ENCODE measurements around the gene EIF4E2.

The EIF4E2 gene

GRCh38 chr2:232598293-232598692 lies 47.8 kb downstream of the EIF4E2 start:
- H3K4me3 ChIP-seq (ENCODE audit: low read length), result no peak overlapping the region
- no peak for TF ChIP-seq ZNF274 (IDR thresholded peaks at IDR 0.05; ENCODE audit: low read depth, low read length)

GRCh38 chr2:232600053-232600773 lies 49.7 kb downstream of the EIF4E2 start:
- TF ChIP-seq ZNF274 (IDR thresholded peaks at IDR 0.05; ENCODE audit: low read depth, low read length), result no peak
- H3K4me3 ChIP-seq (ENCODE audit: low read length), result no peak overlapping the region

- no peak overlapping the region for H3K4me3 ChIP-seq (ENCODE audit: low read length)
- no peak for TF ChIP-seq ZNF274 (IDR thresholded peaks at IDR 0.05; ENCODE audit: low read depth, low read length)
These were observed 52.8 kb downstream of the EIF4E2 start for GRCh38 chr2:232603283-232603682.

- TF ChIP-seq ZNF274 (IDR thresholded peaks at IDR 0.05; ENCODE audit: low read depth, low read length), result no peak
These were observed 54.0 kb downstream of the EIF4E2 start for GRCh38 chr2:232604535-232604934.

GRCh38 chr2:232607011-232607410 lies 56.5 kb downstream of the EIF4E2 start:
- no peak for TF ChIP-seq ZNF274 (IDR thresholded peaks at IDR 0.05; ENCODE audit: low read depth, low read length)
- H3K4me3 ChIP-seq (ENCODE audit: low read length), result no peak overlapping the region

More at GRCh38 chr2:232604535-232604934, 54.0 kb downstream of the EIF4E2 start:
- H3K4me3 ChIP-seq (ENCODE audit: low read length), result no peak overlapping the region

- no peak overlapping the region for H3K4me3 ChIP-seq (ENCODE audit: low read length)
- no peak for TF ChIP-seq ZNF274 (IDR thresholded peaks at IDR 0.05; ENCODE audit: low read depth, low read length)
These were observed 59.1 kb downstream of the EIF4E2 start for GRCh38 chr2:232609607-232610006.

- H3K4me3 ChIP-seq (ENCODE audit: low read length), result no peak overlapping the region
- no peak for TF ChIP-seq ZNF274 (IDR thresholded peaks at IDR 0.05; ENCODE audit: low read depth, low read length)
These were observed 59.6 kb downstream of the EIF4E2 start for GRCh38 chr2:232610081-232610480.

- H3K4me3 ChIP-seq (ENCODE audit: low read length), result no peak overlapping the region
- no peak for TF ChIP-seq ZNF274 (IDR thresholded peaks at IDR 0.05; ENCODE audit: low read depth, low read length)
These were observed 60.6 kb downstream of the EIF4E2 start for GRCh38 chr2:232611061-232611460.

- H3K4me3 ChIP-seq (ENCODE audit: low read length), result no peak overlapping the region
These were observed 61.2 kb downstream of the EIF4E2 start for GRCh38 chr2:232611559-232612218.

GRCh38 chr2:232613538-232614134 lies 63.1 kb downstream of the EIF4E2 start:
- H3K4me3 ChIP-seq (ENCODE audit: low read length), result no peak overlapping the region
- TF ChIP-seq ZNF274 (IDR thresholded peaks at IDR 0.05; ENCODE audit: low read depth, low read length), result no peak

More at GRCh38 chr2:232611559-232612218, 61.2 kb downstream of the EIF4E2 start:
- no peak for TF ChIP-seq ZNF274 (IDR thresholded peaks at IDR 0.05; ENCODE audit: low read depth, low read length)

GRCh38 chr2:232615339-232615738 lies 64.8 kb downstream of the EIF4E2 start:
- no peak for TF ChIP-seq ZNF274 (IDR thresholded peaks at IDR 0.05; ENCODE audit: low read depth, low read length)
- no peak overlapping the region for H3K4me3 ChIP-seq (ENCODE audit: low read length)
